ENCODE measurements around the gene NIT1. TPM values are rescaled to one million over a fixed set of nuclear protein-coding genes. Genes with fewer than 3 reads are reported as not detected.
A peak's percentile ranks its signal among the peaks of the same experiment; 100 is the strongest.

The NIT1 gene
- polyA plus RNA-seq, 1 donor, result 80.6 TPM

- 20% methylated on average over 1 of the region's 10 CpGs for WGBS (ENCODE audit: insufficient coverage, low lambda C conversion rate)
- peak overlapping the region; percentile 57 for H3K27ac ChIP-seq (ENCODE audit: low read length)
- peaks cover 5% of the 10 kb centered on the region for H3K9me3 ChIP-seq (ENCODE audit: control insufficient read depth, low read depth, low read length)
- peaks cover 14% of the 10 kb centered on the region for H3K27me3 ChIP-seq (ENCODE audit: control insufficient read depth, insufficient read depth, low read length)
- H3K4me1 ChIP-seq (ENCODE audit: control insufficient read depth, insufficient read depth, low read length), result peaks cover 32% of the 10 kb centered on the region
- no peaks in the 10 kb centered on the region for H3K36me3 ChIP-seq (ENCODE audit: control insufficient read depth, insufficient read depth, low read length)
- DNase-seq, result peak; percentile 29 to 52
- no peak overlapping the region for H3K4me3 ChIP-seq (ENCODE audit: low read length)
Measured at GRCh38 chr1:161083748-161084596, 33.9 kb upstream of the NIT1 start.

DNA sequence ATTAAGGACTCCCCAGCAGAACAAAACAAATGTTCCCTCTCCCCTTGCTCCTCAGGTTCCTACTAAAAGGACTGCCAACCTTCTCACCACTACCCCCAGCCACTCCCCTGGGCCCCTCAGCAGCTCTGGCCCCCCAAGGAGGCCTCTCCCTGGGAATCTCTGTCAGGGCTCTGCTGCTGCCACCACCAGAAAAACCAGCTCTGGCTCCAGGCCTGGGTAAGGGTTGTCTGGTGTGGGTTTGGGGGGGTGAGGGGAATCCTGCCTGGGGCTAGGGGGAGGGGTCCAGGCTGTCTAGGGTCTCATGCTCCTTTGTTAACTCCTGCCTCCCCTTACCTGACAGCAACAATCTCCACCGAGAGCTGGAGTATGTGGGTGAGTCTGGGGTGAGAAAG is 33.3 kb upstream of the NIT1 start:
- Histone ChIP-seq H3K27me3 (ENCODE audit: control insufficient read depth, insufficient read depth, low read length) (peaks cover 8% of the 10 kb centered on the region), H3K4me3 (ENCODE audit: low read length) (no peak overlapping the region), H3K36me3 (ENCODE audit: control insufficient read depth, insufficient read depth, low read length) (no peaks in the 10 kb centered on the region), H3K27ac (ENCODE audit: low read length) (no peak overlapping the region), H3K4me1 (ENCODE audit: control insufficient read depth, insufficient read depth, low read length) (peaks cover 37% of the 10 kb centered on the region), H3K9me3 (ENCODE audit: control insufficient read depth, low read depth, low read length) (peaks cover 2% of the 10 kb centered on the region)
- no CpG with 5 or more reads among the region's 1 CpG for WGBS (ENCODE audit: insufficient coverage, low lambda C conversion rate)
- DNase-seq, result no peak

DNA sequence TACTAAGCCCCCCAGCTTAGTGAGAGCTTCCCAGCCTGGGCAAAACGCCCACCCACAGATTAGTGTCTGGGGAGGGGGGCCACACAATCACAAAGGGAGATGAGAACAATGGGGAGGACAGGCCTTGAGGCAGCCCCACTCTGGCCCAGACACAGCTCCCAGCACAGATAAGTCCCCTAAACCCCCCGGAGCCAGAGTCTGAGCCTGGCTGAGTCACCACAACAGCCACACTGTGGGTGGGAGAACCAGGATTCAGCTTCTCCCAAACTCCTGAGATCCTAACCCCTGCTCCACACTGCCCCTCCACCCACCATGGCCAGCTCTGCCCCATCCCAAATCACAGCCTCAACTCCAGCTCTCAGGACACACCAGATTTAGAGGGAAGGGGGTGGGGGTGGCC is 32.7 kb upstream of the NIT1 start:
- DNase-seq, result no peak
- H3K4me1 ChIP-seq (ENCODE audit: control insufficient read depth, insufficient read depth, low read length), result peaks cover 41% of the 10 kb centered on the region
- no peaks in the 10 kb centered on the region for H3K36me3 ChIP-seq (ENCODE audit: control insufficient read depth, insufficient read depth, low read length)
- H3K27me3 ChIP-seq (ENCODE audit: control insufficient read depth, insufficient read depth, low read length), result peaks cover 2% of the 10 kb centered on the region
- no peaks in the 10 kb centered on the region for H3K9me3 ChIP-seq (ENCODE audit: control insufficient read depth, low read depth, low read length)
- WGBS (ENCODE audit: insufficient coverage, low lambda C conversion rate), result no CpG with 5 or more reads among the region's 2 CpGs
- no peak overlapping the region for H3K27ac ChIP-seq (ENCODE audit: low read length)
- H3K4me3 ChIP-seq (ENCODE audit: low read length), result no peak overlapping the region

GRCh38 chr1:161086457-161086856 is 31.4 kb upstream of the NIT1 start:
- no peak overlapping the region for H3K4me3 ChIP-seq (ENCODE audit: low read length)
- H3K27me3 ChIP-seq (ENCODE audit: control insufficient read depth, insufficient read depth, low read length), result no peaks in the 10 kb centered on the region
- no CpG with 5 or more reads among the region's 4 CpGs for WGBS (ENCODE audit: insufficient coverage, low lambda C conversion rate)
- H3K9me3 ChIP-seq (ENCODE audit: control insufficient read depth, low read depth, low read length), result no peaks in the 10 kb centered on the region
- H3K36me3 ChIP-seq (ENCODE audit: control insufficient read depth, insufficient read depth, low read length), result no peaks in the 10 kb centered on the region
- H3K4me1 ChIP-seq (ENCODE audit: control insufficient read depth, insufficient read depth, low read length), result peaks cover 41% of the 10 kb centered on the region
- DNase-seq, result no peak
- H3K27ac ChIP-seq (ENCODE audit: low read length), result no peak overlapping the region

DNA sequence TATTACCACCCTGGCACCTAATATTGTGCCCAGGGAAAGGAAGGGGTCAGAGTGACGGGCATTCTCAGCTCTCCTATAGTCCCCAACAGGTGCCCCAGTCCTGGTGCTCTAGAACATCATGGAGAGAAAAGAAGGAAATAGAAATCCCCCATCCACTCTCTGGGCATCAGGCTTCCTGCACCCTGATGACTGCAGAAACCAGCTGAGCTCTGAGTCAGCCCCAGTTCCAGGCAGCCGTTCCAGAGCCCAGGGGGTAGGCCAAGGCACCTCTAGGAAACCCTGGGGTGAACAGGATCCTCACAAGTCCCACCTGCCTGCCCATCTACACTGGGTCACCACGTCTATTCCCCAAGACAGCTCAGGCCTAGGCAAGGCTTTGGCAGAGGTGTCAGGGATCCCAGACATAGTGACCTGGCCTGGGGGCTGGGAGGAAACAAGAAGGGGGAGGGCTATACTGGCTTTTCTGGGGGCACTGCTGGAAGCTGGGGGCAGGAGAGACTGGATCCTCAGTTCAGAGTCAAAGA is 29.3 kb upstream of the NIT1 start:
- Histone ChIP-seq H3K9me3 (ENCODE audit: control insufficient read depth, low read depth, low read length) (no peaks in the 10 kb centered on the region), H3K36me3 (ENCODE audit: control insufficient read depth, insufficient read depth, low read length) (no peaks in the 10 kb centered on the region), H3K27ac (ENCODE audit: low read length) (no peak overlapping the region), H3K27me3 (ENCODE audit: control insufficient read depth, insufficient read depth, low read length) (no peaks in the 10 kb centered on the region), H3K4me3 (ENCODE audit: low read length) (no peak overlapping the region), H3K4me1 (ENCODE audit: control insufficient read depth, insufficient read depth, low read length) (peaks cover 31% of the 10 kb centered on the region)
- no peak for DNase-seq
- WGBS (ENCODE audit: insufficient coverage, low lambda C conversion rate), result no CpG with 5 or more reads among the region's 3 CpGs

DNA sequence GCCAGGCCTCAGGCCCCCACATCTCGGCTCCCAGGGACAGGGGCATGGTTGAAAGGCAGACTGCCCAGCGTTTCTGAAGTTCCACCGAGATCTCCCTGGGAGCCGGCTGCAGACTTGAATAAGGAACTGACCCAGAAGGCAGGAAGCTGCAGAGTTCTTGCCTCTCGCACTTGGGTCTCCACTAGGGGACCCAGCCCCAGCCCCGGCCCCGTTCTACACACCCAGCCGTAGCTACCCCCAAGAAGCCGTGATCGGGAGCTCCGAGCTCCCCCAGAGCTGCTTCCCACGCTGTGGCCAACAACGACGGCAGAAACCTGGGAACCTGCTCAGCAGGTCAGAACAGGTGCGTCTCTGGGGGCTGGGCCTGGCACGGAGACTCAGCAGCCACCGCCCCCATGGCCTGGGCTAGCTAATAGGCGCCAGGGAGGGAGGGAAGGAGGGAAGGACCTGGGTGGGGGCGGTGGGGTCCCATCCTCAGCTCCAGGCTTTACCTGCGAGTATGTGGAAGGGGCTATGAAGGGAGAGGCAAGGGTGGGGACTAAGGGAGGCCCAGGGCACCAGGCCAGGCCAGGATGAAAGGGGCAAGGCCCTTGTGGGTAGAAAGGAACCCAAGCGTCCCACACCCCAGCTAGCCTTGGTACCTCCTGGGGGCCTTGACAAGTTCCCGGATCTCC is 28.5 kb upstream of the NIT1 start, which contains the start of gene NECTIN4:
TSS of gene NECTIN4 (minus strand) at position 308 of the 674 bp plus-strand sequence. CDS start at position 46, 262 bp downstream.
- peaks cover 23% of the 10 kb centered on the region for H3K4me1 ChIP-seq (ENCODE audit: control insufficient read depth, insufficient read depth, low read length)
- no peaks in the 10 kb centered on the region for H3K27me3 ChIP-seq (ENCODE audit: control insufficient read depth, insufficient read depth, low read length)
- H3K9me3 ChIP-seq (ENCODE audit: control insufficient read depth, low read depth, low read length), result no peaks in the 10 kb centered on the region
- no peaks in the 10 kb centered on the region for H3K36me3 ChIP-seq (ENCODE audit: control insufficient read depth, insufficient read depth, low read length)
- no CpG with 5 or more reads among the region's 22 CpGs for WGBS (ENCODE audit: insufficient coverage, low lambda C conversion rate)
- no peak within 1 kb of the TSS for H3K4me3 ChIP-seq (ENCODE audit: low read length)
- DNase-seq, result peak; percentile 57 to 73
- H3K27ac ChIP-seq (ENCODE audit: low read length), result no peak within 1 kb of the TSS

DNA sequence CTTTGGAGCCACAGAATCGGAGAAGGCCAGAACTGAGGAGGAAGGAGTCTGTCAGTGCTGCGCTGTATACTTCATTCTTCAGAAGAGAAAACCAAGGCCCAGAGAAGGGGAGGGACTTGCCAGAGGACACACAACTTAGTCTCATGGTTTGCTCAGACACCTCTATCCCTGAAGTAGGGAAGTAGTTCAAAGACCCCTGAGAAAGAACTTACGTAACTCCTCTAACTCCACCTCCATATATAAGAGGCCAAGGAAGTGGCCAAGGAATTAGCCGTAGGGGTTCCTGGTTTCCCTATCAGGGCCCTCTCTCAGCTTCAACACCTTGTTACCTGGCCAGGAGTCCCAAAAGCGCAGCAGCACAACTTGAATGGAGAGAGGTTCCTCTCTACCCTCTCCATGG is 28.0 kb upstream of the NIT1 start:
- H3K4me3 ChIP-seq (ENCODE audit: low read length), result no peak overlapping the region
- H3K36me3 ChIP-seq (ENCODE audit: control insufficient read depth, insufficient read depth, low read length), result no peaks in the 10 kb centered on the region
- WGBS (ENCODE audit: insufficient coverage, low lambda C conversion rate), result no CpG with 5 or more reads among the region's 5 CpGs
- H3K4me1 ChIP-seq (ENCODE audit: control insufficient read depth, insufficient read depth, low read length), result peaks cover 18% of the 10 kb centered on the region
- H3K9me3 ChIP-seq (ENCODE audit: control insufficient read depth, low read depth, low read length), result no peaks in the 10 kb centered on the region
- H3K27ac ChIP-seq (ENCODE audit: low read length), result no peak overlapping the region
- no peak for DNase-seq
- no peaks in the 10 kb centered on the region for H3K27me3 ChIP-seq (ENCODE audit: control insufficient read depth, insufficient read depth, low read length)

GRCh38 chr1:161090617-161091016 is 27.3 kb upstream of the NIT1 start:
- Histone ChIP-seq H3K4me1 (ENCODE audit: control insufficient read depth, insufficient read depth, low read length) (peaks cover 15% of the 10 kb centered on the region), H3K9me3 (ENCODE audit: control insufficient read depth, low read depth, low read length) (no peaks in the 10 kb centered on the region), H3K27me3 (ENCODE audit: control insufficient read depth, insufficient read depth, low read length) (no peaks in the 10 kb centered on the region), H3K27ac (ENCODE audit: low read length) (no peak overlapping the region), H3K36me3 (ENCODE audit: control insufficient read depth, insufficient read depth, low read length) (no peaks in the 10 kb centered on the region), H3K4me3 (ENCODE audit: low read length) (no peak overlapping the region)
- no peak for DNase-seq
- WGBS (ENCODE audit: insufficient coverage, low lambda C conversion rate), result 86% methylated on average over 2 of the region's 3 CpGs

GRCh38 chr1:161091093-161091492 is 26.8 kb upstream of the NIT1 start:
- H3K27ac ChIP-seq (ENCODE audit: low read length), result no peak overlapping the region
- no CpG with 5 or more reads among the region's 5 CpGs for WGBS (ENCODE audit: insufficient coverage, low lambda C conversion rate)
- no peaks in the 10 kb centered on the region for H3K27me3 ChIP-seq (ENCODE audit: control insufficient read depth, insufficient read depth, low read length)
- no peaks in the 10 kb centered on the region for H3K36me3 ChIP-seq (ENCODE audit: control insufficient read depth, insufficient read depth, low read length)
- no peak overlapping the region for H3K4me3 ChIP-seq (ENCODE audit: low read length)
- no peaks in the 10 kb centered on the region for H3K9me3 ChIP-seq (ENCODE audit: control insufficient read depth, low read depth, low read length)
- no peak for DNase-seq
- peaks cover 14% of the 10 kb centered on the region for H3K4me1 ChIP-seq (ENCODE audit: control insufficient read depth, insufficient read depth, low read length)

DNA sequence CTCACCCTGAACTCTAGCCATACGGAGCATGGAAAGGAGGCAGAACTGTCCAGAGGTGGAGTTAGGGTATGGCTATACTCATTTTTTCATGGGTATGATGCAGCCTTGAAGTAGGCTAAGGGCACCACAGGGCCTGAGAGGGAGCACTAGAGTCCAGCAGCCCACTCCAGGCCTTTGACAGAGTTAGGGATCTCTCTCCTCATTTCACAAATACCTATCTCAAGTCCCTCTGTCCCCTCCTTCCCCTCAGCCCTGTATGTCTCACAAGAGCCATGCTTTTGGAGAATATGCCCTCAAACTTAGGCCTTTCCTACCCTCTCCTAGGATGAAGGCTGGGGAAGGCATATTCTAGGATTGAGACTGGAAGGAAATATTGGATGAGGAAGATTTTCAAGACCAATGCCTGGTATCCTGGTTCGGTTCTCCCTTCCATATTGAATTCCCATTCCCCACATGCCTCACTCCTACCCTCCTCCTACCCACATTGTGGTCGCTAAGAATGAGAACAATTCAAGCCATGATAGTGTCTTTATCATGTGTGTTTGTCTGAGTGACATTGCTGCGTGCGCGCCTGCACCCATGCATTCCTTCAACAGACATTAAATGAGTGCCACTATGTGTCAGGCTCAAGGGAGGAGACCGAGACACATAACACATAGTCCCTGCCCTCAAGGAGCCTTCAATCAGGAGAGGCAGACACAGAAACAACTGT is 26.0 kb upstream of the NIT1 start:
- no peaks in the 10 kb centered on the region for H3K36me3 ChIP-seq (ENCODE audit: control insufficient read depth, insufficient read depth, low read length)
- H3K27me3 ChIP-seq (ENCODE audit: control insufficient read depth, insufficient read depth, low read length), result no peaks in the 10 kb centered on the region
- WGBS (ENCODE audit: insufficient coverage, low lambda C conversion rate), result no CpG with 5 or more reads among the region's 7 CpGs
- H3K4me1 ChIP-seq (ENCODE audit: control insufficient read depth, insufficient read depth, low read length), result peaks cover 9% of the 10 kb centered on the region
- no peak for DNase-seq
- no peak overlapping the region for H3K27ac ChIP-seq (ENCODE audit: low read length)
- no peak overlapping the region for H3K4me3 ChIP-seq (ENCODE audit: low read length)
- no peaks in the 10 kb centered on the region for H3K9me3 ChIP-seq (ENCODE audit: control insufficient read depth, low read depth, low read length)
